HCT116 (cell line): ENCODE measurements around the gene CD1E. TPM values are rescaled to one million over a fixed set of nuclear protein-coding genes. Genes with fewer than 3 reads are reported as not detected.

Experiments
- ATAC-seq: fragments of 200-7000 bp; cut with Tn5 transposase; 2 replicates; pipeline ENCODE4 v1.9.1; 2020; ENCODE audit warnings: mild to moderate bottlenecking, moderate library complexity
- BruUV-seq: library from RNA; stranded (reverse); fragments of 400-500 nt; replicated peaks from 2 replicates; lab custom pipeline; 2021; lab: Mats Ljungman, UMichigan
- CTCF ChIA-PET: fragments of 300-600 bp; sonication (Branson Sonifier 250); formaldehyde crosslinking; loops from one replicate; lab custom pipeline; 2021; ENCODE audit warnings: antibody characterized with exemption; lab: Charles Lee
- POLR2A ChIA-PET: fragments of 300-600, 350-600 bp; sonication (Branson Sonifier 250); formaldehyde crosslinking; loops from one replicate; lab custom pipeline; 2021; ENCODE audit warnings: antibody characterized with exemption; lab: Charles Lee
- RAD21 ChIA-PET, 2 experiments: fragments of 300-600 bp; sonication (Branson Sonifier 250); formaldehyde crosslinking; loops; one replicate each; lab custom pipeline; 2023; ENCODE audit warnings: low total read pairs in 2 of 2; ENCODE audit not compliant: uncharacterized antibody in 2 of 2, unreplicated experiment in 2 of 2, low non-redundant PET in 1 of 2; lab: Charles Lee
- DNase-seq: peaks from one replicate; pipeline ENCODE4 v3.0.0-alpha.2; 2010; ENCODE audit warnings: low read depth, low spot score
- H2AFZ ChIP-seq: fragments of 200-600 bp; shearing (Covaris generic), sonication (generic); 2 replicates; pipeline ENCODE4 v1.6.1; 2017; ENCODE audit warnings: low read depth, mixed run types, mixed read lengths, antibody characterized with exemption, low read length; ENCODE audit not compliant: poor library complexity, severe bottlenecking
- H3K27ac ChIP-seq: 2 replicates; pipeline ENCODE4 v1.5.1; 2012; ENCODE audit warnings: low read depth, low read length
- H3K27me3 ChIP-seq: fragments of 200-600 bp; sonication (generic); 2 replicates; pipeline ENCODE4 v1.6.1; 2016; ENCODE audit warnings: mixed run types, low read length, mixed read lengths; ENCODE audit not compliant: insufficient read depth
- H3K36me3 ChIP-seq, 2 experiments: fragments of 200-500 bp in 1 of 2; fragments of 200-600 bp in 1 of 2; sonication (Bioruptor generic) in 1 of 2; sonication (generic) in 1 of 2; 2 replicates each; pipeline versions ENCODE4 v1.5.1 to v1.6.1; 2014 to 2016; ENCODE audit warnings: low read length in 2 of 2, inconsistent platforms in 1 of 2, mixed read lengths in 1 of 2, mixed run types in 1 of 2; ENCODE audit not compliant: insufficient read depth in 2 of 2, control insufficient read depth in 1 of 2
- H3K4me1 ChIP-seq, 2 experiments: fragments of 200-600 bp in 1 of 2; sonication (generic) in 1 of 2; 2 replicates each; pipeline versions ENCODE4 v1.5.1 to v1.6.1; 2012 to 2017; ENCODE audit warnings: low read length in 2 of 2, inconsistent platforms in 1 of 2, mild to moderate bottlenecking in 1 of 2, mixed read lengths in 1 of 2, mixed run types in 1 of 2, moderate library complexity in 1 of 2; ENCODE audit not compliant: insufficient read depth in 2 of 2, control insufficient read depth in 1 of 2
- H3K4me2 ChIP-seq: fragments of 200-600 bp; sonication (generic); 2 replicates; pipeline ENCODE4 v1.6.1; 2017; ENCODE audit warnings: mixed run types, low read length, mixed read lengths
- H3K4me3 ChIP-seq, 2 experiments: fragments of 200-600 bp in 1 of 2; sonication (generic) in 1 of 2; replicated peaks in 1 of 2; 2 replicates each; pipeline ENCODE4 v1.5.1; 2011 to 2016; ENCODE audit warnings: low read length in 2 of 2, control low read depth in 1 of 2, low read depth in 1 of 2, mild to moderate bottlenecking in 1 of 2, mixed read lengths in 1 of 2, mixed run types in 1 of 2
- H3K79me2 ChIP-seq: fragments of 200-600 bp; sonication (generic); 2 replicates; pipeline ENCODE4 v1.6.1; 2017; ENCODE audit warnings: mild to moderate bottlenecking, mixed run types, low read length, moderate library complexity, mixed read lengths; ENCODE audit not compliant: insufficient read depth
- H3K9ac ChIP-seq: fragments of 200-600 bp; sonication (generic); 2 replicates; pipeline ENCODE4 v1.6.1; 2016; ENCODE audit warnings: low read length, mixed read lengths
- H3K9me2 ChIP-seq: fragments of 200-600 bp; sonication (generic), shearing (Covaris generic); 2 replicates; pipeline ENCODE4 v1.6.1; 2017; ENCODE audit warnings: mixed run types, mild to moderate bottlenecking, moderate library complexity; ENCODE audit not compliant: insufficient read depth
- H3K9me3 ChIP-seq, 2 experiments: fragments of 200-500 bp in 1 of 2; fragments of 200-600 bp in 1 of 2; sonication (Bioruptor generic) in 1 of 2; sonication (generic) in 1 of 2; 2 replicates each; pipeline ENCODE4 v1.6.1; 2014 to 2017; ENCODE audit warnings: low read length in 2 of 2, mixed read lengths in 2 of 2, inconsistent platforms in 1 of 2, low read depth in 1 of 2, mild to moderate bottlenecking in 1 of 2, mixed run types in 1 of 2, moderate library complexity in 1 of 2; ENCODE audit not compliant: control insufficient read depth in 1 of 2, insufficient read depth in 1 of 2
- H4K20me1 ChIP-seq: fragments of 200-600 bp; sonication (generic), shearing (Covaris generic); 2 replicates; pipeline ENCODE4 v1.6.1; 2017; ENCODE audit warnings: mixed run types, mild to moderate bottlenecking, moderate library complexity; ENCODE audit not compliant: insufficient read depth
- EGR1 ChIP-seq: IDR thresholded peaks from 2 replicates; pipeline ENCODE4 v1.6.1; 2012; ENCODE audit warnings: low read depth
- ELF1 ChIP-seq: IDR thresholded peaks from 2 replicates; pipeline ENCODE4 v1.6.1; 2012; ENCODE audit warnings: low read depth, borderline replicate concordance
- FOSL1 ChIP-seq: IDR thresholded peaks from 2 replicates; pipeline ENCODE4 v1.6.1; 2012; ENCODE audit warnings: low read depth
- POLR2A ChIP-seq: IDR thresholded peaks from 2 replicates; pipeline ENCODE4 v1.7.0; 2011; ENCODE audit warnings: borderline replicate concordance; ENCODE audit not compliant: insufficient read depth, insufficient read length; ENCODE audit errors: extremely low read depth
- SIN3A ChIP-seq: IDR thresholded peaks from 2 replicates; pipeline ENCODE4 v1.6.1; 2012; ENCODE audit warnings: low read depth
- SP1 ChIP-seq: IDR thresholded peaks from 2 replicates; pipeline ENCODE4 v1.6.1; 2012; ENCODE audit warnings: low read depth
- SRF ChIP-seq: IDR thresholded peaks from 2 replicates; pipeline ENCODE4 v1.6.1; 2012; ENCODE audit warnings: low read depth
- TCF7L2 ChIP-seq: IDR thresholded peaks from 2 replicates; pipeline ENCODE4 v1.7.0; 2011; ENCODE audit warnings: borderline replicate concordance, inconsistent platforms; ENCODE audit not compliant: insufficient read depth, insufficient read length; ENCODE audit errors: extremely low read depth
- ZFX ChIP-seq: fragments of 450-650 bp; IDR thresholded peaks from 2 replicates; pipeline ENCODE4 v1.6.1; 2017
- ZNF274 ChIP-seq: fragments of 200-500 bp; sonication (Bioruptor generic); IDR thresholded peaks from 2 replicates; pipeline ENCODE4 v1.6.1; 2014; ENCODE audit warnings: mild to moderate bottlenecking, low read depth, low read length, inconsistent platforms
- intact Hi-C: fragments of 100-400 bp; cut with micrococcal nuclease; formaldehyde crosslinking; loops from 2 replicates; pipeline ENCODE4 v1.10.0; 2022
- total RNA-seq: library from RNA; stranded (reverse); gene quantifications from one replicate; pipeline ENCODE4 v1.2.1, GENCODE V29; 2021; ENCODE audit not compliant: unreplicated experiment
- TF ChIP-seq, protein P1 (sequence below), 3 experiments: fragments of 200-600 bp in 1 of 3; sonication (generic) in 1 of 3; IDR thresholded peaks in 2 of 3; conservative IDR thresholded peaks in 1 of 3; 2 replicates each; pipeline ENCODE4 v1.5.1; 2012 to 2017; ENCODE audit warnings: low read depth in 2 of 3, low read length in 2 of 3, antibody characterized with exemption in 1 of 3, borderline replicate concordance in 1 of 3, control low read depth in 1 of 3, mild to moderate bottlenecking in 1 of 3, mixed read lengths in 1 of 3, mixed run types in 1 of 3, moderate library complexity in 1 of 3; ENCODE audit not compliant: insufficient read depth in 1 of 3
- TF ChIP-seq, protein P2 (sequence below): IDR thresholded peaks from 2 replicates; pipeline ENCODE4 v1.6.1; 2012
- TF ChIP-seq, protein P3 (sequence below): IDR thresholded peaks from 2 replicates; pipeline ENCODE4 v1.6.1; 2012; ENCODE audit warnings: low read depth
- TF ChIP-seq, protein P4 (sequence below): IDR thresholded peaks from 2 replicates; pipeline ENCODE4 v1.6.1; 2011; ENCODE audit warnings: mild to moderate bottlenecking, low read length, moderate library complexity; ENCODE audit not compliant: insufficient replicate concordance; ENCODE audit errors: extremely low read depth
- TF ChIP-seq, protein P5 (sequence below): IDR thresholded peaks from 2 replicates; pipeline ENCODE4 v1.6.1; 2012

Gene CD1E
- total RNA-seq, 1 experiment from 2014 or later: not detected

DNA sequence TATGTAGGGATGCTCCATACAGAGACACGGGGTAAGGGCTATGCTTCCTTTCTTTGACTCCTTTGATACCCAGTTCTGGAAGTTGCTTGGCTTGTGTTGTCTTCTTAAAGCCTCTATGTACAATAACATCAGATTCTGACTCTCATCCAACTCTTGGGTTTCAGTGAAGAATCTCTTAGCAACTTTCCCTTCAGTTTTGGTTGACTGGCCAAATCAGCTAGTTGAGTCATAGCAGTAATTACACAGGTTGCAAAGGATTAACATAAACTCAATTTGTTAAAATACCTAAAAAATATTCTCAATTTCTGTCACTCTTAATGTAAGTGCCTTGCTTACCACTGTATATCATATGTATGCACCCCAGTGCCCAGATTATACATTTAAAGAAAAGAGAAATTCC lies 9.2 kb downstream of the CD1E start (continued):
- TF ChIP-seq ELF1: no peak
- no peak for TF ChIP-seq SP1
- TF ChIP-seq EGR1: no peak
- TF ChIP-seq, protein P1, sequence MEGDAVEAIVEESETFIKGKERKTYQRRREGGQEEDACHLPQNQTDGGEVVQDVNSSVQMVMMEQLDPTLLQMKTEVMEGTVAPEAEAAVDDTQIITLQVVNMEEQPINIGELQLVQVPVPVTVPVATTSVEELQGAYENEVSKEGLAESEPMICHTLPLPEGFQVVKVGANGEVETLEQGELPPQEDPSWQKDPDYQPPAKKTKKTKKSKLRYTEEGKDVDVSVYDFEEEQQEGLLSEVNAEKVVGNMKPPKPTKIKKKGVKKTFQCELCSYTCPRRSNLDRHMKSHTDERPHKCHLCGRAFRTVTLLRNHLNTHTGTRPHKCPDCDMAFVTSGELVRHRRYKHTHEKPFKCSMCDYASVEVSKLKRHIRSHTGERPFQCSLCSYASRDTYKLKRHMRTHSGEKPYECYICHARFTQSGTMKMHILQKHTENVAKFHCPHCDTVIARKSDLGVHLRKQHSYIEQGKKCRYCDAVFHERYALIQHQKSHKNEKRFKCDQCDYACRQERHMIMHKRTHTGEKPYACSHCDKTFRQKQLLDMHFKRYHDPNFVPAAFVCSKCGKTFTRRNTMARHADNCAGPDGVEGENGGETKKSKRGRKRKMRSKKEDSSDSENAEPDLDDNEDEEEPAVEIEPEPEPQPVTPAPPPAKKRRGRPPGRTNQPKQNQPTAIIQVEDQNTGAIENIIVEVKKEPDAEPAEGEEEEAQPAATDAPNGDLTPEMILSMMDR (IDR thresholded peaks at IDR 0.05 in 2 of 3, conservative IDR thresholded peaks at IDR 0.05 in 1 of 3; ENCODE audit: borderline replicate concordance in 1 of 3, insufficient read depth in 1 of 3, low read depth in 2 of 3, low read length in 2 of 3): no peak
- TF ChIP-seq TCF7L2: no peak
- TF ChIP-seq ZNF274: no peak

DNA sequence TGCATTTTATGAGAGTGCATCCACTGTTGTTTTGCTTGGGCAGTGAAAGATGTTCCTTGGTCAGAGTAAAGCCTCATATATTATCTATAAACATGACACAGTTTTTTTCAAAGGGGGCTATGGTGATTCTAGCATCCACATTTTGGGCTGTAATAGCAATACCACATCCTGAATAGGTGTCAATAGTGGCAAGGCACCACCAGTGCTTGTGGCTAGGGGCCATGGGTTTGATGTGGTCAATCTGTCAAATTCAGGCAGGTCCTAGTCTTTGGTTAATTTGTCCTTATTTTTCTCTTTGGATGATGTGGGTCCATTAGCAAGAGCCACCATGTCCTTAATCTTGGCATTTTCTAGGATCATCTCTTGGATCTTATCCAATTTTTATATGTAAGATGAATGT lies 13.1 kb downstream of the CD1E start:
- no TSS peak for BruUV-seq
- ChIA-PET RAD21 (no interaction called here), POLR2A (no interaction called here)
- TF ChIP-seq, protein P2, sequence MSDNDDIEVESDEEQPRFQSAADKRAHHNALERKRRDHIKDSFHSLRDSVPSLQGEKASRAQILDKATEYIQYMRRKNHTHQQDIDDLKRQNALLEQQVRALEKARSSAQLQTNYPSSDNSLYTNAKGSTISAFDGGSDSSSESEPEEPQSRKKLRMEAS: no peak
- TF ChIP-seq POLR2A (no peak), SIN3A (no peak), FOSL1 (no peak), ZFX (no peak), SRF (no peak)
- TF ChIP-seq, protein P3, sequence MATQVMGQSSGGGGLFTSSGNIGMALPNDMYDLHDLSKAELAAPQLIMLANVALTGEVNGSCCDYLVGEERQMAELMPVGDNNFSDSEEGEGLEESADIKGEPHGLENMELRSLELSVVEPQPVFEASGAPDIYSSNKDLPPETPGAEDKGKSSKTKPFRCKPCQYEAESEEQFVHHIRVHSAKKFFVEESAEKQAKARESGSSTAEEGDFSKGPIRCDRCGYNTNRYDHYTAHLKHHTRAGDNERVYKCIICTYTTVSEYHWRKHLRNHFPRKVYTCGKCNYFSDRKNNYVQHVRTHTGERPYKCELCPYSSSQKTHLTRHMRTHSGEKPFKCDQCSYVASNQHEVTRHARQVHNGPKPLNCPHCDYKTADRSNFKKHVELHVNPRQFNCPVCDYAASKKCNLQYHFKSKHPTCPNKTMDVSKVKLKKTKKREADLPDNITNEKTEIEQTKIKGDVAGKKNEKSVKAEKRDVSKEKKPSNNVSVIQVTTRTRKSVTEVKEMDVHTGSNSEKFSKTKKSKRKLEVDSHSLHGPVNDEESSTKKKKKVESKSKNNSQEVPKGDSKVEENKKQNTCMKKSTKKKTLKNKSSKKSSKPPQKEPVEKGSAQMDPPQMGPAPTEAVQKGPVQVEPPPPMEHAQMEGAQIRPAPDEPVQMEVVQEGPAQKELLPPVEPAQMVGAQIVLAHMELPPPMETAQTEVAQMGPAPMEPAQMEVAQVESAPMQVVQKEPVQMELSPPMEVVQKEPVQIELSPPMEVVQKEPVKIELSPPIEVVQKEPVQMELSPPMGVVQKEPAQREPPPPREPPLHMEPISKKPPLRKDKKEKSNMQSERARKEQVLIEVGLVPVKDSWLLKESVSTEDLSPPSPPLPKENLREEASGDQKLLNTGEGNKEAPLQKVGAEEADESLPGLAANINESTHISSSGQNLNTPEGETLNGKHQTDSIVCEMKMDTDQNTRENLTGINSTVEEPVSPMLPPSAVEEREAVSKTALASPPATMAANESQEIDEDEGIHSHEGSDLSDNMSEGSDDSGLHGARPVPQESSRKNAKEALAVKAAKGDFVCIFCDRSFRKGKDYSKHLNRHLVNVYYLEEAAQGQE: no peak
- TF ChIP-seq, protein P1 (IDR thresholded peaks at IDR 0.05 in 2 of 3, conservative IDR thresholded peaks at IDR 0.05 in 1 of 3; ENCODE audit: borderline replicate concordance in 1 of 3, insufficient read depth in 1 of 3, low read depth in 2 of 3, low read length in 2 of 3): no peak
- TF ChIP-seq, protein P4, sequence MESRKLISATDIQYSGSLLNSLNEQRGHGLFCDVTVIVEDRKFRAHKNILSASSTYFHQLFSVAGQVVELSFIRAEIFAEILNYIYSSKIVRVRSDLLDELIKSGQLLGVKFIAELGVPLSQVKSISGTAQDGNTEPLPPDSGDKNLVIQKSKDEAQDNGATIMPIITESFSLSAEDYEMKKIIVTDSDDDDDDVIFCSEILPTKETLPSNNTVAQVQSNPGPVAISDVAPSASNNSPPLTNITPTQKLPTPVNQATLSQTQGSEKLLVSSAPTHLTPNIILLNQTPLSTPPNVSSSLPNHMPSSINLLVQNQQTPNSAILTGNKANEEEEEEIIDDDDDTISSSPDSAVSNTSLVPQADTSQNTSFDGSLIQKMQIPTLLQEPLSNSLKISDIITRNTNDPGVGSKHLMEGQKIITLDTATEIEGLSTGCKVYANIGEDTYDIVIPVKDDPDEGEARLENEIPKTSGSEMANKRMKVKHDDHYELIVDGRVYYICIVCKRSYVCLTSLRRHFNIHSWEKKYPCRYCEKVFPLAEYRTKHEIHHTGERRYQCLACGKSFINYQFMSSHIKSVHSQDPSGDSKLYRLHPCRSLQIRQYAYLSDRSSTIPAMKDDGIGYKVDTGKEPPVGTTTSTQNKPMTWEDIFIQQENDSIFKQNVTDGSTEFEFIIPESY: no peak
- TF ChIP-seq, protein P5, sequence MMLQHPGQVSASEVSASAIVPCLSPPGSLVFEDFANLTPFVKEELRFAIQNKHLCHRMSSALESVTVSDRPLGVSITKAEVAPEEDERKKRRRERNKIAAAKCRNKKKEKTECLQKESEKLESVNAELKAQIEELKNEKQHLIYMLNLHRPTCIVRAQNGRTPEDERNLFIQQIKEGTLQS: no peak

More for the DNA sequence above, 13.1 kb downstream of the CD1E start:
- no peaks in the 10 kb centered on the region for H3K9me2 ChIP-seq
- no peak overlapping the region for H3K4me3 ChIP-seq
- no peaks in the 10 kb centered on the region for H4K20me1 ChIP-seq
- H3K4me2 ChIP-seq: no peak overlapping the region
- no peaks in the 10 kb centered on the region for H3K4me1 ChIP-seq
- intact Hi-C loops: no loop called here
- H2AFZ ChIP-seq: no peak overlapping the region
- H3K9me3 ChIP-seq: no peaks in the 10 kb centered on the region
- H3K36me3 ChIP-seq: no peaks in the 10 kb centered on the region
- no peak overlapping the region for H3K9ac ChIP-seq
- CTCF ChIA-PET: no interaction called here
- ATAC-seq: no peak
- H3K79me2 ChIP-seq: no peaks in the 10 kb centered on the region
- no peak overlapping the region for H3K27ac ChIP-seq
- no peaks in the 10 kb centered on the region for H3K27me3 ChIP-seq
- DNase-seq: no peak
